HG03060 (cell line): ENCODE results near the gene FGF11.

Experiments
- ATAC-seq: cut with Tn5 transposase; IDR thresholded peaks from one replicate; pipeline ENCODE4 v1.9.1; 2021; ENCODE audit warnings: low read depth, moderate number of reproducible peaks; ENCODE audit not compliant: unreplicated experiment

Gene FGF11

GRCh38 chr17:7439462-7440112, at the start of gene FGF11:
Gene FGF11, plus strand, starts transcription at chr17:7439512. Its CDS starts 109 bp downstream, at chr17:7439621.
- no peak for ATAC-seq

GRCh38 chr17:7389924-7390910, 49.1 kb upstream of the FGF11 start:
- ATAC-seq, result no peak

DNA sequence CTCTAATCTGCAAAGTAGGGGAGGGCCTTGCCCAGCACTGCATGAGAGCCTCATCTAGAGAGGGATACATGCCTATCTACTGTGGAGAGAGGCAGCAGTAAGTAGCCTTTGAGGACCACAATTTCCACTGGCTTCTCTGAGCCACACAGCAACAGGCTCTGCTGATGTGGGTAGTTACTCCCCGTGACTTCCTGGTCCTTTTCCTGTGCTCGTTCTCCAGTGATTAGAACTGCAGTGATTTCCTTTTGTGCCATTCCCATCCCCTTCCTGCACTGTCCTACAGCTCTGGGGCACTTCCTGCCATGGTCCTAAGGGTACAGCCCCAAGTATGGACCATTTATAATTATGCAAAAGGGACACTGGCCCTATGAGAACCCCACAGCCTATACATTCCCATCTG, 48.0 kb upstream of the FGF11 start:
- no peak for ATAC-seq

GRCh38 chr17:7392696-7393612, 46.4 kb upstream of the FGF11 start:
- ATAC-seq, result no peak

GRCh38 chr17:7393613-7394451, 45.5 kb upstream of the FGF11 start:
- ATAC-seq, result peak; percentile 17

- peak; percentile 44 for ATAC-seq
Measured at GRCh38 chr17:7394452-7395191, 44.7 kb upstream of the FGF11 start, which contains the start of gene PLSCR3. Gene PLSCR3, minus strand, starts transcription at chr17:7394525. Its CDS starts 415 bp downstream, at chr17:7394110.

GRCh38 chr17:7396147-7396546, 43.2 kb upstream of the FGF11 start:
- no peak for ATAC-seq

- ATAC-seq, result no peak
Measured at GRCh38 chr17:7398612-7399011, 40.7 kb upstream of the FGF11 start.

GRCh38 chr17:7403043-7403726, 36.1 kb upstream of the FGF11 start:
- no peak for ATAC-seq

GRCh38 chr17:7403727-7403976, 35.7 kb upstream of the FGF11 start:
- no peak for ATAC-seq

DNA sequence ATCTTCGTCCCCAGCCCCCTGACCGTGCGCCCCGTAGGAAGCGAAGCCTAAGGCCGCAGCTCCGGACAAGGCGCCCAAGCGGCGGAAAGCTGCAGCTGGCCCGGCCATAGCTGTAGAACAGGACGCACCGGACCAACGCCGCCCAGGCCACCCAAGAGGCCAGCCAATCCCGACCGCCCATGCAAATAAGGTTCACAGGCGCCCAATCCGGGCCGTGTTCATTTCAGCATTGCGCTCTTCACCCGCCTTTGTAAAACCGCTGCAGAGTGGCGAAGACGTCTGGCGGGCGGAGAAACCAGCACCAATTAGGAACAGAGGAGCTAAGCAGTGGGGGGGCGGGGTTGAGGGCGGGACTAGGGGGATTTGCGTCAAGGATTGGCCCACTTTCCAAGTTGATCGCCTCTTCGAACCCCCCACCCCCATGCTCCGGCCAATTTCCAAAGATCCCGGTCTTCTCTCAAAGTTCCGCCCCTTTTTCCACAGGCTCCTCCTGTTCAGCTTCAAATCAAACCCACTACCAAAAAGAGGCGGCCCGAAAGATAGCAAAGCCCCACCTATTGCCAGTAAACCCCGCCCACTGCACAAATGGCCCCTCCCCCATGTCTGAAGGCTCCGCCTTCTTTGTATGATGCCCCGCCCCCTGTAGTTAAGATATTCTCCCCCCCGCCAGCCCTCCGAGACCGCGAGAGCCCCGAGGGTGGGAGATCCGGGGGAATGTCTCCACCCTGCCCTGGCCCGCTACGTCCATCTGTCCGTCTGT, 35.2 kb upstream of the FGF11 start, which contains the start of gene TMEM256:
Gene TMEM256 (minus strand): TSS at position 121 of the 760 bp plus-strand sequence. CDS start 13 bp downstream, at position 108.
- peak; percentile 75 for ATAC-seq

DNA sequence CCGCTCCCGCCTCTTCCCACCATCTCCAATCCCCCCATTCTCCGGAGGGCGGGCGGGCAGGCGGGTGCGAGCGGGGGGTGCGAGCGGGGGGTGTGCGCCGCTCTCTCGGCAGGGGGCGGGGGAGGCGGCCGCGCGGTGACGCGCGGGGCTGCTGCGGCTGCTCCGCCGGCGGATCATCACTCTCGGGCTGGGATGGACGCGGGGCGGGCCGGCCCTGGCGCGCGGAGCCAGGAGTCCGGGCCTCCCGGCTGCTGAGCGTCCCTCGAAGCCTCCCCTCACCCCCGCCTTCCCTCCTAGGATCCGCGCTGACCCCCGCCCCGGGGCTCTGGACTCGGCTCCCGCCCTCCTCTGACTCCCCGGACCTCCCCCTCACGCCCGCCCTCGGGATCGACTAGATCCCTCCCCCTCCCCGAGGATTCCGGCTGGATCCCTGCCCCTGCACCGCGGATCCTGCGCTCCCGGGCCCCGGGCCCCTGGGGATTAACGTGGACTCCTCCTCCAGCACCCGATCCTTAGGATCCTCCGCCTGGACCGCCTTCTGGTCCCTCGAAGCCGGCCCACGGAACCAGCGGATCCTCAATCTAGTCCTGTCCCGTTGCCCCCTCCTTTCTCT, 34.5 kb upstream of the FGF11 start:
- ATAC-seq, result no peak

DNA sequence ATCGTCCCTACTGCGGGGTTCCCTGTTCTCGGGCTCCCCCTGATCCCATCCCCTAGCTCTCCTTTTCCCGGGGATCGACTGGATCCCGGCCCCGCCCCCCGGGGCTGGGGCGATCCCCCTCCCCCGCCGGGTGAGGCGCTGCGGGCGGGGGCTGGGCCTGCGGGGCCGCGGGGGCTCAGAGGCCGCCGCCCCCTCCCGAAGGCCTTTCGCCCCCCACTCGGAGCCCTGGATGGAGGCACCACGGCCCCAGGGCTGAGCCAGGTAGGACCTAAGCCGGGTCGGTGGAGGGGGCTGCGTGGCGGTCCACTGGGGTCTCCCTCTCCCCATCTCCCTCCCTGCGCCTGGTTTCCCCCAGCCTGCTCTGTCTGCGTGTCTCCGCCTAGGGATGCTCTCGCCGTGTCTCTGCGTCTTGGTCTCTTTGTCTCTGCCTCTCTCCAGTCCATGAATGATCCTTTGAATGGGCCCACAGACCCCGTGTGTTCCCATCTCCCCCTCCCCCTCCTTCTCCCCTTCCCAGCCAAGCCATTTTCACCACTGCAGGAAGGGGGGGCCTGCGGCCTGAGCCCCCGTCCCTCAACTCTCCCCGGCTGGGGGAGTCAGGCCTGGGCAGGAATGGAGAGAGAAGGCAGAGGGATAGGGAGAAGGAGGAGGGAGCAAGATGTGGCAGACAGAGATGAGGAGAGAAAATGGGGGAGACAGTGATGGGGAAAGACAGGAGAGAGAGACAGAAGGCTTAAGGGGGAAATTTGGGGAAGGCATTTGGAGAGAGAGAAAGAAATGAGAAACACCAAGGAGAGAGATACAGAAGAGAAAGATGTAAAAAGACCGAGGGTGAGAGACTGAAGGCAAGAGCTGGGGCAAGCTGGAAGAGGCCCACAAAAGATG, 33.7 kb upstream of the FGF11 start:
- no peak for ATAC-seq

GRCh38 chr17:7406235-7406825, 33.0 kb upstream of the FGF11 start:
- no peak for ATAC-seq

GRCh38 chr17:7407082-7407481, 32.2 kb upstream of the FGF11 start:
- no peak for ATAC-seq
